Activated B cell treated with CpG ODN at 0.5 μM for 24 hours (primary cell): Measurements from ENCODE around the gene PCGF6. TPM values are rescaled to one million over a fixed set of nuclear protein-coding genes. Genes with fewer than 3 reads are reported as not detected.

Experiments used
- ATAC-seq: fragments of 200-7000 bp; cut with Tn5 transposase; one replicate; pipeline ENCODE4 v1.10.0; 2021; ENCODE audit warnings: low read depth, mild to moderate bottlenecking, moderate library complexity
- CTCF ChIA-PET: fragments of 350-600 bp; sonication (Branson Sonifier 250); formaldehyde crosslinking; loops from one replicate; lab custom pipeline; 2021; ENCODE audit warnings: antibody characterized with exemption; lab: Charles Lee
- POLR2A ChIA-PET: fragments of 350-600 bp; sonication (Branson Sonifier 250); formaldehyde crosslinking; loops from one replicate; lab custom pipeline; 2021; ENCODE audit warnings: antibody characterized with exemption; lab: Charles Lee
- DNase-seq: peaks from one replicate; pipeline ENCODE4 v3.0.0; 2022
- H3K27ac Mint-ChIP-seq: one replicate; pipeline ENCODE4 v1.8.0; 2020; ENCODE audit warnings: mixed read lengths
- H3K27me3 Mint-ChIP-seq: one replicate; pipeline ENCODE4 v1.8.0; 2021; ENCODE audit warnings: mixed read lengths
- H3K36me3 Mint-ChIP-seq: one replicate; pipeline ENCODE4 v1.8.0; 2021; ENCODE audit warnings: low read depth, mixed read lengths
- H3K4me1 Mint-ChIP-seq: one replicate; pipeline ENCODE4 v1.8.0; 2021; ENCODE audit warnings: mixed read lengths
- H3K4me3 Mint-ChIP-seq: one replicate; pipeline ENCODE4 v1.8.0; 2020; ENCODE audit warnings: mild to moderate bottlenecking, mixed read lengths
- H3K9me3 Mint-ChIP-seq: one replicate; pipeline ENCODE4 v1.8.0; 2020; ENCODE audit warnings: mixed read lengths
- intact Hi-C: fragments of 100-400 bp; cut with micrococcal nuclease; formaldehyde crosslinking; loops from one replicate; pipeline ENCODE4 v1.15.1; 2024
- total RNA-seq: library from RNA; stranded (reverse); gene quantifications from 2 replicates; pipeline ENCODE4 v1.2.3, GENCODE V29; 2022
- TF ChIP-seq, protein P1 (sequence below): fragments of 200-600 bp; IDR thresholded peaks from one replicate; pipeline ENCODE4 v1.8.0; 2022; ENCODE audit warnings: antibody characterized with exemption, mild to moderate bottlenecking

The PCGF6 gene
- total RNA-seq, 1 donor from 2014 or later, result 7.3 TPM

DNA sequence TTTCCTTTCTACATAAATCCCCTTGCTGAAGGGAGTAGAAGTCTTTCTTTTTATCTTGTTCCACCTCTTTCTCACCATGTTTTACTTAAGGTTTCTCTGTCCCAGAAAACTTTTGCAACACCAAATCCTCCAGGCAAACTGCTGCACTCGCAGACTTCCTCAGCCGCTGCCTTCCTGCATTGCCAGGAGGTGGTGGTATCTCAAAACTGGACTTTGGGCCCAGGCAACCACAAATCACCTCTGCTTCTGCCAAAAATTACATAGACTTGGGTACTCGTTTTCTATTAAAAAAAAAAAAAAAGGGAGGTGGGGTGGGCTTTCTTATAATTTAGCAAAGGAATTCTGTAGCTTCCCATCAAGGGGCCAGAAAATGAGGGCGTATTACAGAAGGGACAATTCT, 59.4 kb downstream of the PCGF6 start:
- H3K27me3 Mint-ChIP-seq, result peaks cover 18% of the 10 kb centered on the region
- no peaks in the 10 kb centered on the region for H3K9me3 Mint-ChIP-seq
- H3K4me1 Mint-ChIP-seq, result no peaks in the 10 kb centered on the region
- CTCF ChIA-PET, result no interaction called here
- TF ChIP-seq, protein P1, sequence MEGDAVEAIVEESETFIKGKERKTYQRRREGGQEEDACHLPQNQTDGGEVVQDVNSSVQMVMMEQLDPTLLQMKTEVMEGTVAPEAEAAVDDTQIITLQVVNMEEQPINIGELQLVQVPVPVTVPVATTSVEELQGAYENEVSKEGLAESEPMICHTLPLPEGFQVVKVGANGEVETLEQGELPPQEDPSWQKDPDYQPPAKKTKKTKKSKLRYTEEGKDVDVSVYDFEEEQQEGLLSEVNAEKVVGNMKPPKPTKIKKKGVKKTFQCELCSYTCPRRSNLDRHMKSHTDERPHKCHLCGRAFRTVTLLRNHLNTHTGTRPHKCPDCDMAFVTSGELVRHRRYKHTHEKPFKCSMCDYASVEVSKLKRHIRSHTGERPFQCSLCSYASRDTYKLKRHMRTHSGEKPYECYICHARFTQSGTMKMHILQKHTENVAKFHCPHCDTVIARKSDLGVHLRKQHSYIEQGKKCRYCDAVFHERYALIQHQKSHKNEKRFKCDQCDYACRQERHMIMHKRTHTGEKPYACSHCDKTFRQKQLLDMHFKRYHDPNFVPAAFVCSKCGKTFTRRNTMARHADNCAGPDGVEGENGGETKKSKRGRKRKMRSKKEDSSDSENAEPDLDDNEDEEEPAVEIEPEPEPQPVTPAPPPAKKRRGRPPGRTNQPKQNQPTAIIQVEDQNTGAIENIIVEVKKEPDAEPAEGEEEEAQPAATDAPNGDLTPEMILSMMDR, result no peak
- no peak for DNase-seq
- no peaks in the 10 kb centered on the region for H3K36me3 Mint-ChIP-seq
- POLR2A ChIA-PET, result no interaction called here
- intact Hi-C loops, result no loop called here
- no peak for ATAC-seq
- H3K4me3 Mint-ChIP-seq, result no peak overlapping the region
- no peak overlapping the region for H3K27ac Mint-ChIP-seq

DNA sequence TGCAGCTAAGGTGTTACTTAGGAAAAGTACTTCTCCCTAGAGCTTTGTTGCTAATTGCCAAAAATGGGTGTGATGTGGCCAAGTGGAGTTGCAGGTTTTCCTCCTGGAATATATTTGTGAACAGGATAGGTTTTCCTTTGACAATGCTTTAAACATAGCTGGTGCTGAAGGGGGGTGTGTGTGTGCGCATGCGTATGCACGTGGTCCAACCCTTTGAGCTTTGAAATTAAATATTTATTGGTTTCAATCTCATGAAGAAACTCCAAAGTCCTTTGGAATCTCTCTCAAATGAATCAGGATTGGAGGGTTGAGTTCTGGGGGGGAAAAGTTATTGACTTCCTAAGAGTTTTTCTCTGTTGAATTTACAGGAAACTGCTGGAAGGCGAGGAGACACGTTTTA, 62.9 kb downstream of the PCGF6 start:
- ChIA-PET POLR2A (interaction anchor here (0.6 kb wide), 1 partner anchor 45 kb away, joined by 8 read pairs; no protein-coding TSS in a partner anchor), CTCF (no interaction called here)
- DNase-seq (no peak), ATAC-seq (no peak)
- Mint-ChIP-seq H3K27ac (no peak overlapping the region), H3K27me3 (peaks cover 23% of the 10 kb centered on the region), H3K9me3 (no peaks in the 10 kb centered on the region), H3K4me1 (no peaks in the 10 kb centered on the region), H3K36me3 (no peaks in the 10 kb centered on the region), H3K4me3 (no peak overlapping the region)
- intact Hi-C loops, result no loop called here
- TF ChIP-seq, protein P1, result no peak

DNA sequence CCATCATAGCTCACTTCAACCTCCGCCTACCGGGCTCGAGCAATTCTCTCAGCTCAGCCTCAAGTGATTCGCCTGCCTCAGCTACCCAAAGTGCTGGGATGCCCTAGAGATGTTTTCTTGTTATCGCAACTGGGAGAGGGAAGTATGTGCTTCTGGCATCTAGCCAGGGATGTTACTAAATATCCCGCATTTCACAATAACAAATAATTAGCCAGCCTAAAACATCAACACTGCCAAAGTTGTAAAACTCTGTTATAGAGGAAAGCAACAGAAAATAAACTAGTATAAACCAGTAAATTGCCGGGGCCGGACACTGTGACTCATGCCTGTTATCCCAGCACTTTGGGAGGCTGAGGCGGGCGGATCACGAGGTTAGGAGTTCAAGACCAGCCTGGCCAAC, 66.8 kb downstream of the PCGF6 start:
- Mint-ChIP-seq H3K9me3 (no peaks in the 10 kb centered on the region), H3K4me3 (no peak overlapping the region), H3K4me1 (peaks cover 2% of the 10 kb centered on the region), H3K27me3 (peaks cover 51% of the 10 kb centered on the region), H3K36me3 (no peaks in the 10 kb centered on the region), H3K27ac (no peak overlapping the region)
- ChIA-PET CTCF (no interaction called here), POLR2A (no interaction called here)
- ATAC-seq (no peak), DNase-seq (no peak)
- TF ChIP-seq, protein P1, result no peak
- intact Hi-C loops, result no loop called here

DNA sequence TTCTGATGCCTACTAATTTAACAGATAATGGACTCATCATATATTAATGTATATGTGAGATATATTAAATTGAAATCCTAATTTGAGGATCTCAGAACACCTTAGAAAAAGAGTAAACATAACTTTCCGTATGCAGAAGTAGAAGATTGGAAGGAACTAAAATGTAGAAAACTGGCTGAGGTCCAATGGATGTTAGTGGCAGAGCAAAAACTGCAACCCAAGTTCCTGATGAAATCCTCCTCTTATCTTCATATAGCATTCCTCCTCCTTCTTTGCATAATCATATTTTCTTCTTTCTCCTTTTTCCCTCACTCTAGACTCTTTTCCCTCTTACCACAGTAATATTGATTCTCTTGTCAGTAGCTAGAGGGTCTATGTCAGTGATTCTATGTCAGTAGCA, 68.0 kb downstream of the PCGF6 start:
- TF ChIP-seq, protein P1, result no peak
- CTCF ChIA-PET, result no interaction called here
- H3K27me3 Mint-ChIP-seq, result peaks cover 52% of the 10 kb centered on the region
- no peaks in the 10 kb centered on the region for H3K9me3 Mint-ChIP-seq
- H3K36me3 Mint-ChIP-seq, result no peaks in the 10 kb centered on the region
- H3K27ac Mint-ChIP-seq, result no peak overlapping the region
- DNase-seq, result no peak
- intact Hi-C loops, result no loop called here
- POLR2A ChIA-PET, result no interaction called here
- no peak overlapping the region for H3K4me3 Mint-ChIP-seq
- no peak for ATAC-seq
- H3K4me1 Mint-ChIP-seq, result peaks cover 2% of the 10 kb centered on the region

DNA sequence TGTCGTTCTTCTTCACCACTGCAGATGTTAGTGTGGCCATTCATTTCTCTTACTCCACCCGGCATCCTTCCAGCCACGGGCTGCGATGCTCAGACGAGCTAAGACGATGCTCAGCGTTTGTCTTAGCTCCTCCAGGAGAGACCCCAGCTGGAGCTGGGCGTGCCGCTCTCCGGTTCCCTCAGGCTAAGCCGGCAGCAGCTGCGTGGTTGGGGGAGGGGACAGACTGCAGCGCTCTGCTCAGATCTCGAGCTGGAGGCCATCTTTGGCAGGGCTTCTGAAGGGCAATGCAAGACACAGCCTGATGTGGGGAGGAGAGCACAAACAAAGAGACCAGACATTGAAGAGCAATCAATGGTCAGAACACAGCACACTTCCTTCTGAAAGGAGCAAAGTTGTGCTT, 69.2 kb downstream of the PCGF6 start:
- Mint-ChIP-seq H3K27ac (no peak overlapping the region), H3K4me1 (peaks cover 6% of the 10 kb centered on the region), H3K9me3 (no peaks in the 10 kb centered on the region), H3K36me3 (no peaks in the 10 kb centered on the region), H3K4me3 (no peak overlapping the region), H3K27me3 (peaks cover 52% of the 10 kb centered on the region)
- ATAC-seq (no peak), DNase-seq (no peak)
- intact Hi-C loops, result no loop called here
- ChIA-PET POLR2A (no interaction called here), CTCF (no interaction called here)
- TF ChIP-seq, protein P1, result no peak
